ENCODE measurements around the gene GPSM3.

Gene GPSM3

GRCh38 chr6:32178547-32179440 is 13.6 kb downstream of the GPSM3 start:
- peak overlapping the region; percentile 98 for H3K4me3 ChIP-seq (ENCODE audit: low read depth, low read length)

GRCh38 chr6:32177788-32178546 is 14.5 kb downstream of the GPSM3 start, which contains the start of gene RNF5:
Gene RNF5 (plus strand): TSS chr6:32178405. CDS start chr6:32178512, 107 bp downstream.
- TF ChIP-seq, protein P1, sequence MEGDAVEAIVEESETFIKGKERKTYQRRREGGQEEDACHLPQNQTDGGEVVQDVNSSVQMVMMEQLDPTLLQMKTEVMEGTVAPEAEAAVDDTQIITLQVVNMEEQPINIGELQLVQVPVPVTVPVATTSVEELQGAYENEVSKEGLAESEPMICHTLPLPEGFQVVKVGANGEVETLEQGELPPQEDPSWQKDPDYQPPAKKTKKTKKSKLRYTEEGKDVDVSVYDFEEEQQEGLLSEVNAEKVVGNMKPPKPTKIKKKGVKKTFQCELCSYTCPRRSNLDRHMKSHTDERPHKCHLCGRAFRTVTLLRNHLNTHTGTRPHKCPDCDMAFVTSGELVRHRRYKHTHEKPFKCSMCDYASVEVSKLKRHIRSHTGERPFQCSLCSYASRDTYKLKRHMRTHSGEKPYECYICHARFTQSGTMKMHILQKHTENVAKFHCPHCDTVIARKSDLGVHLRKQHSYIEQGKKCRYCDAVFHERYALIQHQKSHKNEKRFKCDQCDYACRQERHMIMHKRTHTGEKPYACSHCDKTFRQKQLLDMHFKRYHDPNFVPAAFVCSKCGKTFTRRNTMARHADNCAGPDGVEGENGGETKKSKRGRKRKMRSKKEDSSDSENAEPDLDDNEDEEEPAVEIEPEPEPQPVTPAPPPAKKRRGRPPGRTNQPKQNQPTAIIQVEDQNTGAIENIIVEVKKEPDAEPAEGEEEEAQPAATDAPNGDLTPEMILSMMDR (IDR thresholded peaks at IDR 0.05; ENCODE audit: low read depth, low read length) = no peak
- H3K4me3 ChIP-seq (ENCODE audit: low read depth, low read length) = peak within 1 kb of the TSS; percentile 98

More at GRCh38 chr6:32178547-32179440, 13.6 kb downstream of the GPSM3 start:
- TF ChIP-seq, protein P1 (IDR thresholded peaks at IDR 0.05; ENCODE audit: low read depth, low read length) = no peak

GRCh38 chr6:32177183-32177787 is 15.2 kb downstream of the GPSM3 start:
- TF ChIP-seq, protein P1 (IDR thresholded peaks at IDR 0.05; ENCODE audit: low read depth, low read length) = no peak
- peak overlapping the region; percentile 98 for H3K4me3 ChIP-seq (ENCODE audit: low read depth, low read length)

GRCh38 chr6:32176476-32177182 is 15.8 kb downstream of the GPSM3 start:
- peak overlapping the region; percentile 98 for H3K4me3 ChIP-seq (ENCODE audit: low read depth, low read length)
- TF ChIP-seq, protein P1 (IDR thresholded peaks at IDR 0.05; ENCODE audit: low read depth, low read length) = no peak

DNA sequence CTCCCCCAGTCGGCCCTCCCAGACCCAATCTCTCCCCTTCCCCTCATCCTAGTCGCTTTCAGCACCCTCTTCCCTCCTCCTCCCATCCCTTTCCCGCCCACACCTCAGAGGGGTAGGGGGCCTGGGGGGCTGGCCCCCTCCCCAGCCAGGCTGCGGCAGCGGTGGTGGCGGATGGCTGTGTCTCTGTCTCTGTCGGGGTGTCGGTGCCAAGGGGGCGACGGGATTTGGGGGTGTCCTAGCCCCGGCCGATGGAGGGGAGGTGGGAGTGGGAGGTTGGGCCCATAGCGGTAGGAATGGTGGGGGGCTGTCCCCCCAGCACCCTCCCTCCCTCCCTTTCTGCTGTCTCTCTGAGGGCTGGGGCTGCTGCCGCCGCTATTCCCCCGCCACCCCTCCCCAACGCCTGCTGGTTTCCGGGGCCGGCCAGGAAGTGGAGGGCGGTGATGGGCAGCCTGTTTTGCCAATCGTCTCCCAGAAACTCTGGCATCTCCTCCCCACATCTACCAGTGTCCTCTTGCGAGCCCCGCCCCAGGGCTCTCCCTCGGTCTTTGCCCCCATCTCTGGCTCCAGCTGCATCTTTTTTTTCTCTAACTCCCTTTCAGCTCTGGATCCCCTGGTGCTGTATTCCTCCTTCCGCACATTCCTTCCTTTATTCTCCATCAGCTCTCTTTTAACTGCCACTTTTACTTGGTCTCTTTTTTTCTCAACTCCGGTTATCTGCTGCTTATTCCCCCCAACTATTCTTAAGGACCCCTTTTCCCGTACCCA is 16.6 kb downstream of the GPSM3 start, which contains the start of gene AGPAT1:
Gene AGPAT1, minus strand, starts transcription at position 374 of the 765 bp plus-strand sequence. CDS start 4,588 bp downstream, outside the sequence.
- peak within 1 kb of the TSS; percentile 98 for H3K4me3 ChIP-seq (ENCODE audit: low read depth, low read length)
- TF ChIP-seq, protein P1 (IDR thresholded peaks at IDR 0.05; ENCODE audit: low read depth, low read length) = no peak

DNA sequence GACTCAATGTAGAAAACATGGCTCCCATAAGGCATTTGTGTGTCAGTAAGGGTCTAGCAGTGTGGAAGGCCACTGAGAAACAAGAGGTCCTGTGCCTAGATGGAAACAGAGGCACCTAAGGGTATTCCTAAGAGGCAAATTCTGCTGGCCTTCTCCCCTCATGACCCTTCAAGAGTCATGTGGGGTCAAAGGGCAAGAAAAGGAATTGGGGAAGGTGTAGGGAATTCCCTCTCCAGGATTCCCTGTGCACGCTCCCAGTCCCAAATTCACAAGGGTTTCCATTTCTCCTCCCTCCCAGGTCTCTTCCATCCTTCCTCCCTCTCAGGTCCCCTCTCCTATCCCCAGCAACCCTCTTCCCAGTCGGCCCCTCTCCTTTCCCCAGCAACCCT is 17.1 kb downstream of the GPSM3 start:
- H3K4me3 ChIP-seq (ENCODE audit: low read depth, low read length) = peak overlapping the region; percentile 98
- TF ChIP-seq, protein P1 (IDR thresholded peaks at IDR 0.05; ENCODE audit: low read depth, low read length) = no peak

Data from WI38 (cell line).